SJSA1 (cell line): ENCODE measurements around the gene PTCH1. TPM values are rescaled to one million over a fixed set of nuclear protein-coding genes. Genes with fewer than 3 reads are reported as not detected.

Experiments used
- DNase-seq, 2 experiments: peaks; one replicate each; pipeline ENCODE4 v3.0.0-alpha.2; 2015 to 2020; ENCODE audit warnings: low spot score in 2 of 2, low read depth in 1 of 2
- H3K27ac ChIP-seq: fragments of 250-450 bp; sonication (Bioruptor Pico); 2 replicates; pipeline ENCODE4 v1.5.1; 2020; ENCODE audit warnings: mild to moderate bottlenecking, moderate library complexity
- H3K27me3 ChIP-seq: fragments of 250-450 bp; sonication (Bioruptor Pico); replicated peaks from 2 replicates; pipeline ENCODE4 v1.5.1; 2020; ENCODE audit warnings: mild to moderate bottlenecking, moderate library complexity
- H3K36me3 ChIP-seq: fragments of 250-450 bp; sonication (Bioruptor Pico); 2 replicates; pipeline ENCODE4 v1.5.1; 2020; ENCODE audit warnings: mild to moderate bottlenecking
- H3K4me1 ChIP-seq: fragments of 250-450 bp; sonication (Bioruptor Pico); replicated peaks from 2 replicates; pipeline ENCODE4 v1.6.1; 2021; ENCODE audit warnings: mild to moderate bottlenecking
- H3K4me3 ChIP-seq: fragments of 250-450 bp; sonication (Bioruptor Pico); 2 replicates; pipeline ENCODE4 v1.5.1; 2020; ENCODE audit warnings: mild to moderate bottlenecking
- H3K9me3 ChIP-seq: fragments of 250-450 bp; sonication (Bioruptor Pico); replicated peaks from 2 replicates; pipeline ENCODE4 v1.5.1; 2020; ENCODE audit warnings: mild to moderate bottlenecking
- total RNA-seq: library from RNA; depleted of rRNA; stranded (reverse); fragments of >200 nt; shearing (Covaris generic); gene quantifications from 2 replicates; pipeline ENCODE4 v1.2.3, GENCODE V29; 2014

The PTCH1 gene
- total RNA-seq, 1 experiment from 2014 or later = 56.4 TPM

GRCh38 chr9:95460518-95461164 lies 56.1 kb downstream of the PTCH1 start:
- peak in 1 of 2 experiments; percentile 56 for DNase-seq
- Histone ChIP-seq H3K4me1 (peaks cover 95% of the 10 kb centered on the region), H3K4me3 (no peak overlapping the region), H3K27ac (peak overlapping the region; percentile 26), H3K9me3 (no peaks in the 10 kb centered on the region), H3K36me3 (peaks cover 88% of the 10 kb centered on the region), H3K27me3 (no peaks in the 10 kb centered on the region)

GRCh38 chr9:95459851-95460517 lies 56.8 kb downstream of the PTCH1 start:
- Histone ChIP-seq H3K4me1 (peaks cover 94% of the 10 kb centered on the region), H3K27me3 (no peaks in the 10 kb centered on the region), H3K9me3 (no peaks in the 10 kb centered on the region), H3K36me3 (peaks cover 86% of the 10 kb centered on the region), H3K27ac (peak overlapping the region; percentile 26), H3K4me3 (no peak overlapping the region)
- DNase-seq = peak; percentile 84 to 91

GRCh38 chr9:95459178-95459577 lies 57.6 kb downstream of the PTCH1 start:
- Histone ChIP-seq H3K9me3 (no peaks in the 10 kb centered on the region), H3K4me3 (no peak overlapping the region), H3K27ac (peak overlapping the region; percentile 26), H3K4me1 (peaks cover 94% of the 10 kb centered on the region), H3K36me3 (peaks cover 86% of the 10 kb centered on the region), H3K27me3 (no peaks in the 10 kb centered on the region)
- no peak for DNase-seq

GRCh38 chr9:95458666-95459065 lies 58.1 kb downstream of the PTCH1 start:
- Histone ChIP-seq H3K36me3 (peaks cover 86% of the 10 kb centered on the region), H3K4me3 (no peak overlapping the region), H3K9me3 (no peaks in the 10 kb centered on the region), H3K4me1 (peaks cover 92% of the 10 kb centered on the region), H3K27ac (peak overlapping the region; percentile 26), H3K27me3 (no peaks in the 10 kb centered on the region)
- peak in 1 of 2 experiments; percentile 46 for DNase-seq

- Histone ChIP-seq H3K4me3 (no peak overlapping the region), H3K27me3 (no peaks in the 10 kb centered on the region), H3K4me1 (peaks cover 88% of the 10 kb centered on the region), H3K9me3 (no peaks in the 10 kb centered on the region), H3K27ac (peak overlapping the region; percentile 38), H3K36me3 (peaks cover 88% of the 10 kb centered on the region)
- peak; percentile 87 to 91 for DNase-seq
Measured at GRCh38 chr9:95457769-95458168, 59.0 kb downstream of the PTCH1 start.

- no peaks in the 10 kb centered on the region for H3K27me3 ChIP-seq
- peaks cover 84% of the 10 kb centered on the region for H3K4me1 ChIP-seq
- peak; percentile 96 for DNase-seq
- no peaks in the 10 kb centered on the region for H3K9me3 ChIP-seq
- peaks cover 91% of the 10 kb centered on the region for H3K36me3 ChIP-seq
- H3K4me3 ChIP-seq = no peak overlapping the region
- H3K27ac ChIP-seq = peak overlapping the region; percentile 61
Measured at GRCh38 chr9:95455714-95456113, 61.1 kb downstream of the PTCH1 start.

GRCh38 chr9:95452176-95452575 lies 64.6 kb downstream of the PTCH1 start:
- Histone ChIP-seq H3K9me3 (no peaks in the 10 kb centered on the region), H3K36me3 (peaks cover 94% of the 10 kb centered on the region), H3K4me1 (peaks cover 55% of the 10 kb centered on the region), H3K4me3 (no peak overlapping the region), H3K27me3 (no peaks in the 10 kb centered on the region), H3K27ac (no peak overlapping the region)
- DNase-seq = no peak

GRCh38 chr9:95451065-95451426 lies 65.7 kb downstream of the PTCH1 start:
- Histone ChIP-seq H3K36me3 (peaks cover 96% of the 10 kb centered on the region), H3K27me3 (no peaks in the 10 kb centered on the region), H3K27ac (no peak overlapping the region), H3K4me1 (peaks cover 44% of the 10 kb centered on the region), H3K9me3 (no peaks in the 10 kb centered on the region), H3K4me3 (no peak overlapping the region)
- no peak for DNase-seq

- H3K4me3 ChIP-seq = no peak overlapping the region
- H3K27ac ChIP-seq = no peak overlapping the region
- H3K27me3 ChIP-seq = no peaks in the 10 kb centered on the region
- DNase-seq = no peak
- H3K9me3 ChIP-seq = no peaks in the 10 kb centered on the region
- H3K4me1 ChIP-seq = peaks cover 41% of the 10 kb centered on the region
- H3K36me3 ChIP-seq = peaks cover 100% of the 10 kb centered on the region
Measured at GRCh38 chr9:95450171-95451064, 66.4 kb downstream of the PTCH1 start.

GRCh38 chr9:95449016-95449415 lies 67.8 kb downstream of the PTCH1 start:
- no peaks in the 10 kb centered on the region for H3K27me3 ChIP-seq

GRCh38 chr9:95447660-95448420 lies 68.9 kb downstream of the PTCH1 start:
- no peak overlapping the region for H3K27ac ChIP-seq
- H3K36me3 ChIP-seq = peaks cover 97% of the 10 kb centered on the region
- peaks cover 22% of the 10 kb centered on the region for H3K4me1 ChIP-seq
- H3K9me3 ChIP-seq = no peaks in the 10 kb centered on the region
- DNase-seq = no peak
- no peak overlapping the region for H3K4me3 ChIP-seq
- no peaks in the 10 kb centered on the region for H3K27me3 ChIP-seq

More at GRCh38 chr9:95449016-95449415, 67.8 kb downstream of the PTCH1 start:
- DNase-seq = no peak
- H3K27ac ChIP-seq = no peak overlapping the region
- no peaks in the 10 kb centered on the region for H3K9me3 ChIP-seq
- H3K36me3 ChIP-seq = peaks cover 99% of the 10 kb centered on the region
- no peak overlapping the region for H3K4me3 ChIP-seq
- H3K4me1 ChIP-seq = peaks cover 27% of the 10 kb centered on the region

- no peaks in the 10 kb centered on the region for H3K9me3 ChIP-seq
- no peak for DNase-seq
- no peak overlapping the region for H3K4me3 ChIP-seq
- H3K36me3 ChIP-seq = peaks cover 97% of the 10 kb centered on the region
- no peak overlapping the region for H3K27ac ChIP-seq
- no peaks in the 10 kb centered on the region for H3K27me3 ChIP-seq
- peaks cover 23% of the 10 kb centered on the region for H3K4me1 ChIP-seq
Measured at GRCh38 chr9:95446984-95447383, 69.8 kb downstream of the PTCH1 start.

GRCh38 chr9:95446259-95446658 lies 70.5 kb downstream of the PTCH1 start:
- H3K36me3 ChIP-seq = peaks cover 94% of the 10 kb centered on the region
- peaks cover 15% of the 10 kb centered on the region for H3K4me1 ChIP-seq

More at GRCh38 chr9:95446259-95446658, 70.5 kb downstream of the PTCH1 start:
- Histone ChIP-seq H3K4me3 (no peak overlapping the region), H3K27me3 (no peaks in the 10 kb centered on the region), H3K9me3 (no peaks in the 10 kb centered on the region), H3K27ac (no peak overlapping the region)
- DNase-seq = no peak
